Fibroblast of gingiva (primary cell): ENCODE measurements around the gene RAB33B.
A peak's percentile ranks its signal among the peaks of the same experiment; 100 is the strongest.
"Not testable (repeated sequence)": the region's sequence is repeated elsewhere in the genome, so short reads cannot be mapped to it uniquely, and the experiment has no call there.

Experiments used
- DNase-seq: peaks from one replicate; pipeline ENCODE4 v3.0.0-alpha.2; 2011; ENCODE audit warnings: low read depth

The RAB33B gene

GRCh38 chr4:139464512-139464911 is 10.6 kb downstream of the RAB33B start:
- not testable (repeated sequence) for DNase-seq

DNA sequence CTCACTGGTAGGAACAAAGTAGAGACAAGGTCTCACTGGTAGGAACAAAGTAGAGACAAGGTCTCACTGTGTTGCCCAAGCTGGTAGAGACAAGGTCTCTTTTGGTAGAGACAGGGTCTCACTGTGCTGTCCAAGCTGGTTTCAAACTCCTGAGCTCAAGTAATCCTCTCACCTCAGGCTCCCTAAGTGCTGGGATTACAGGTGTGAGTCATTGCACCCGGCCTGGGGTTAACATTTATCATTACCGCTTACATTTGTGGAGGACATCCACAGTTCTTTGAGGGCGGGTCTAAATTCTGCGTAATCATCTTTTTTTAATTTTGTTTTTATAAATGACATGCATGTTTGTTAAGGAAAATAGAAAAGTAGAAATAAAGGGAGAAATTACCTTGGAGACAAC is 12.0 kb downstream of the RAB33B start:
- no peak for DNase-seq

GRCh38 chr4:139468756-139469155 is 14.8 kb downstream of the RAB33B start:
- DNase-seq: not testable (repeated sequence)

GRCh38 chr4:139469216-139469615 is 15.3 kb downstream of the RAB33B start:
- no peak for DNase-seq

DNA sequence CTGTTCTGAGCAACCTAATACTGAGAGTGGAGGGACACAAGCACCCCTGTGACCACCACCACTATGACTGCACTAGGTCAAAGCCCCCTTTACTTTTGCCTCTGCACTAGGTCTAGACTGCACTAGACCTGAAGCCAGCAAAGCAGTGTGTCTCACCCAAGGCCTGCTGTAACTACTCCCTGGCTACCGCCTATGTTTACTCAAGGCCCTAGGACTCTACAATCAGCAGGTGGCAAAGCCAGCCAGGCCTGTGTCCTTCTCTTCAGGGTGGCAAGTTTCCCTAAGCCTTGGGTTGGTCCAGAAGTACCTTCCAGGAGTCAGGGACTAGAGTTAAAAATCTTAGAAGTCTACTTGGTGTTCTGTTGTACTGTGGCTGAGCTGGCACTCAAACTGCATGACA is 15.9 kb downstream of the RAB33B start:
- DNase-seq: no peak

DNA sequence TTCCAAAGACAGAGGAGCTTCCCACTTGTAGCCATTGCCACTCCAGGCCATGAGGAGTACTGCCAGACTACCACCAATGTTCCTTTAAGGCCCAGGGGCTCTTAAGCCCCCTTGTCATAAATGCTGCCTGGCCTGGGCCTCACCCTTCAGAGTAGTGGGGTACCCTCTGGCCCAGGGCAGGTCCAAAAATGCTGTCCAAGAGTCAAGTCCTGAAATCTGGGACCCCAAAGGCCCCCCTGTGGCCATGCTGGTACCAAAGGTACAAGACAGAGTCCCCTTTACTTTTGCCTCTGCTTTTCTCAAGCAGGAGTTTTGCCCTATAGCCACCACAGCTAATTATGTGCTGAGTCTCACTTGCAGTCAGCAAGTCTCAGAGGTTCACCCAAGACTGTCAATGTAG is 16.4 kb downstream of the RAB33B start:
- DNase-seq: no peak

- DNase-seq: no peak
Observed at GRCh38 chr4:139470997-139471665, 17.2 kb downstream of the RAB33B start.

DNA sequence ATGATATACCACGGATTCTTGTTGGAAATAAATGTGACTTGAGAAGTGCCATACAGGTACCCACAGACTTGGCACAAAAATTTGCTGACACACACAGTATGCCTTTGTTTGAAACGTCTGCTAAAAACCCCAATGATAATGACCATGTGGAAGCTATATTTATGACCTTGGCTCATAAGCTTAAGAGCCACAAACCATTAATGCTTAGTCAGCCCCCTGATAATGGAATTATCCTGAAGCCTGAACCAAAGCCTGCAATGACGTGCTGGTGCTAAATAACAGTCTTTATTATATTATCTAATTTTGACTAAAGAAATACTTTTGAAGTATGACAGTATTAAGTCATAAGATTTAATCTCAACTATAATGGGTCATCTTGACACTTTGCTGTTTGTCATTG is 18.9 kb downstream of the RAB33B start:
- DNase-seq: no peak

- no peak for DNase-seq
Observed at GRCh38 chr4:139476363-139476762, 22.4 kb downstream of the RAB33B start.

- DNase-seq: no peak
Observed at GRCh38 chr4:139481465-139481864, 27.5 kb downstream of the RAB33B start.

DNA sequence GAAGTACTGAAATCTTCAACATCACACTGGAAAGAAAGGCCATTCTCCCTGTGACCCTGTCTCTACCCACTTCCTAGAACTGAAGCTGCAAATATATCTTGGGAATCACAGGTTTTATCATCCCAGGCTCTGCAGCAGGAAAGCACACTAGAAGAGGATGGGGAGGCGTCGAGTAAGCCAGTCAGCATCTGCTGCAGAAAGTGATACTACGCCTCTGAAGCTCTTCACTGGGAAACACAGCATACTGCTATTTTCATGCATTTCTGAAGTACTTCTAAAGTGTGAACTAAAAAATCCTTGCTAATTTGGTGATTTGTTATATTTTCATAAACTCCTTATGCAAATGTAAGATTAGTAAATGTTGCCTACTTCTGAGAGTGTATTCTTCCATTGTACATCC is 29.1 kb downstream of the RAB33B start:
- no peak for DNase-seq

- no peak for DNase-seq
Observed at GRCh38 chr4:139484783-139485311, 30.9 kb downstream of the RAB33B start.

DNA sequence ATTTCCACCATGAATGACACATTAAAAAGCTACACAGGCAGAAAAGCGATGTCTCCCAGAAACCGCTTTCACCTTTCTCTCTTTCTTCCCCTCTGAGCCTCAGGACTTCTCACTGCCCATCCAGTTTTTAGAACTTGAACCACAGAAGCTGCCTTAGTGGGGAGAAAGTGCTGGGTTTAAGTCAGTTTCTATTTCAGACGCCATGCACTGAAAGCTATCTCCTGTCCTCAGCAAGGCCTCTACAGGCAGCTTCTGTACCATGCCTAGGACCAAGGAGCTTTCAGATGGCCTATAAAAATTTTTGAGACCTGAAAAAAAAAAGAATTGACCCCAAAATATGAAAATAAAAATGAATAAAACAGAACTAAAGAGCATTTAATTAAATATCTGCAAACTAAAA is 34.5 kb downstream of the RAB33B start:
- no peak for DNase-seq

DNA sequence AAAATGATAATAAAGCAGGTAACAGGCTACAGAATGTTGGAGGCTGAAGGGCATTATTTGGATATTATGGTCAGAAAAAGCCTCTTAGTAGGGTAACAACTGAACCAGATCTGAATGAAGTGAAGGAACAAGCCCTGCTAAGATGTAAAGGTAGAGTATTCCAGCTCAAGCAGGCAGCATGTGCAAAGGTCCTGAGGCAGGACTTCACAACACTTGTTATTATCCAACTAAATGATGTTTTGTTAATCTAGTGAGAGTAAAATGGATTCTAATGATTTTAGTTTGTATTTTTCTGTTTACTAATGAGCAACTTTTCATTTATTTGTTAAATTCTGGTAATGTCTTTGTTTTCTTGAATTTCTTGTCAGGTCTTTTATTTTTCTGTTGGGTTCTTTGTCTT is 35.7 kb downstream of the RAB33B start:
- DNase-seq: no peak

DNA sequence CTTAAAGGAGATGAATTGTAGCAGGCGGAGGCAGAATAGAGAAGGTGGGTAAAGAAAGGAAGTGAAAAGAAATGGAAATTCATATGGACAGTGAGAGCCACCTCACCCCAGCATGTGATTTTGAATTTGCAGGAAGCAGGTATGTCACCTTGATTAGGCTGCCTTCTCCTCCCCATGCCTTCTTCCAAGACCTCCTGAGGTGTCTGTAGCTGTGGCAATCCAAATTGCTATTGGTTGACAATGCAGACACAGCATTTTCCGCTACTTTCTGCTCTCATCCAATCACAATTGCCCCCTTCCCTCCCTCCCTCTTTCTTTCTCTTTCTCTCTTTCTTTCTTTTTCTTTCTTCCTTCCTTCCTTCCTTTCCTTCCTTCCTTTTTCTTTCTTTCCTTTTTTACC is 38.5 kb downstream of the RAB33B start:
- DNase-seq: no peak

- no peak for DNase-seq
Observed at GRCh38 chr4:139493176-139493575, 39.3 kb downstream of the RAB33B start.

- no peak for DNase-seq
Observed at GRCh38 chr4:139499186-139499585, 45.3 kb downstream of the RAB33B start.

GRCh38 chr4:139501117-139501516 is 47.2 kb downstream of the RAB33B start:
- peak; percentile 31 for DNase-seq

DNA sequence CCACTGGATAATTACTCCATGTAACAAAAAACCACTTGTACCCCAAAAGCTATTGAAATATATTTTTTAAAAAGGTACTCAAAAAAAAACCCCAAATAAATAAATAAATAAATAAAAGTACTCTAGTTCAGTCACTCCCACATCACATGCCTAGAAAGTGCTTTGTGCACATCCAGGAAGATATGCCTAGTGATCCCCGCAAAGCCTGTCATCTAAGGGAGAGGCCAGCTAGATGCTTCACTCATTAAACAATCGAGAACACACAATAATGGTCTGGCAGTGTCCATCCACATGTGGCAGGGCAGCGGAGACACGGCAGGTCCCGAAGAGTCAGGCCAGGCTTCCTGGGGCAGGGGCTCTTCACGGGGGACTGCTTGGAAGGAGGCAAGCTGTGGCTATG is 47.6 kb downstream of the RAB33B start:
- no peak for DNase-seq

DNA sequence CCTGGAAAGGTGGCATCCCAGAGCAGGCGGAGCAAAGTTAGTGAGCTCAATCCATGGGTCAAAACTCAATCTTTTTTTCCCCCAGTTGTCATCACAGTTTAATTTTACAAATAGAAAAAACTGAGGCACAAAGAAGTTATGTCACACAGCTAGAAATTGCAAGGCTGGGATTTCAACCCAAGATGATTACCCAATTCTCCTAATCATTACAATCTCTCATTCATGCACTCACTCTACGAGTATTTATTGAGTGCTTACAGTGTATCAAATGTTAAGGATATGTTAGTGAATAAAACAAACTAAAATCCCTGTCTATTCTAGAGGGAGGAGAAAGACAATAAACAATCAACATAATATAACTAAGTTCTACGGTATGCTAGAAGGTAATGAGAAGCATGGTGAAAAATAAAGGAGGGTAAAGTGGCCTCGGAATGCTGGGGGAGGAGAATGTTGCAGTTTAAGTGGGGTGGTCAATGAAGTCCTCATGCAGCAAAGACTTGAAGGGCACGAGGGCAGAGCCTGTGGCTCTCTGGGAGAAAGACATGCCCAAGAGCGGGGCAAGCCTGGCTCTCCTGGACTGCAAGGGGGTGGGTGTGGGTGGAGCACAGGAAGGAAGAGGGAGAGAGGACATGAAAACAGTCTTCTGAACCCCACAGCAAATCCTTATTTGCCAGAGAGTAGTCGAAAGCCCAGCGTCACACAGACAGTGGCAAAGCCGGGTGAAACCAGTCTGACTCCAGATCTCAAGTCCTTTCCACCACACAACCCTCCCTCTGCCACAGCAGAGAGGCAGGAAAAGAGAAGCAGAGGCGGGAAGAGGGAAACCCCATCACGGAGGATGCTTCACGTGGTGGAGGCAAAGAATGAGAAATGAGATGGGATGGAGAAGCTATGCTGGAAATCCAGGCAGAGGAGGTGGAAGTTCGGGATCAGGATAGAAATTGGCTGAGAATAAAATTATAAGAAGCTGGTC is 48.3 kb downstream of the RAB33B start:
- no peak for DNase-seq

- DNase-seq: no peak
Observed at GRCh38 chr4:139503622-139504166, 49.8 kb downstream of the RAB33B start.

- no peak for DNase-seq
Observed at GRCh38 chr4:139506774-139507173, 52.9 kb downstream of the RAB33B start.
